AG08395 (cell line): Measurements from ENCODE around the gene LMTK2.
A peak's percentile ranks its signal among the peaks of the same experiment; 100 is the strongest.

Source experiments
- DNase-seq: peaks from one replicate; pipeline ENCODE4 v3.0.0; 2012; ENCODE audit warnings: mixed read lengths, low spot score

LMTK2 gene

DNA sequence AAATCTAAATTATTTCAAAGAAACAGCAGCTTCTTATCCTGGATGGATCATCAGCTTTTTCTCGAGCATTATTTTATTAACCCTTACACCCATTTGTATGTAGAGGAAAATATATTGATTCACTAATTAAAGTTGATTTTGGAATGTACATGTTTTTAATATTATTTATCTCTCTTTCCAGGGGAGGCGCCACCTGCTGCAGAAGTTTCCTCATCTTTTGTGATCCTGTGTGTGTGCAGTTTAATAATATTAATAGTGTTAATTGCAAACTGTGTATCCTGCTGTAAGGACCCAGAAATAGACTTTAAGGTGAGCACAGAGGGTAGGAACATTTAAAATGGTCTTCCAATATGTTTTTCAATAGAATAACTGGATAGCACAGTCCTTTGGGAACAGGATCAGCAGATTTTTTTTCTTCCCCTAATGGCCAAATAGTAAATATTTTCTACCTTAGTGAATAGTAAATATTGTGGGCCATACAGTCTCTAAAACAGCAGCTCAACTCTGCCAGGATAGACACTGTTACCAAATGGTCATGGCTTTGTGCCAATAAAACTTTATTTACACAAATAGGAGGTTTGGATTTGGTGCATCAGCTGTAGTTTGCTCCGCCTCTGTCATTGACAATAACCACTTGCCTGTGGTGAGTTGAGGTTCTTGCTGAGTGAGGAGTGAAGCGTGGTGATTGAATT is 30.6 kb downstream of the LMTK2 start:
- no peak for DNase-seq

DNA sequence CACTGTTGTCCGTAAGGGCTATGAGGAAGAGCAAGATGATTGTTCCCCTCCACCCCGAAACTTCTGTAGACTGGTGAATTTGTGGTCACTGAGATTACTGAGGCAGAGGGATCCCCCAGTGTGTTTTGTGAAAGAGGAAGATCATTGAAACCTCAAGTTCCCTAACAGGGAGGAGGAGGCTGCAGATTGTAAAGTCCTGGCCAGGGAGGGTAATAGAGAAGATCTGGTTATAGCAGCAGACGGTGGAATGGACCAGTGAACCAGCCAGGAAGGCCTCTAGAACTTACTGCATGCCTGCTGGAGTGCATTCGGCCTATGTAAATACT is 31.1 kb downstream of the LMTK2 start:
- no peak for DNase-seq

DNA sequence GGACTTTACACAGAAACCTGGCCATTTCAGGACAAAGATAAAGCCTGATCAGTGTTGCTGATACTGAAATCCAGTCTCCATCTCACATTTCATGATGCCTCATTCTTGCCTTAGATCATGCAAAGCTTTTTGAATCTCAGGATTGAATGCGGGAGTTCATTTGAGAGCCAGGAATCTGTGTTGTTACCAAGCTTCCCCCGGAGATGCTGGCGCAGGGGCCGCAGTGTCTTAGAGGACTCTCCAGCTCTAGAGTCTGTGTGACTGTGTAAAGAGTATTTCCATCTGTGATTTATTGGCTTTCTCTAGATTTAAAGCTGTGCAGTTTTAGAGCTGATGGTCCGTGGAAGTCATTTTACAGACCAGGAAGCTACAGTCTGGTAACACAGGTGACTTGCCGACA is 32.0 kb downstream of the LMTK2 start:
- no peak for DNase-seq

DNA sequence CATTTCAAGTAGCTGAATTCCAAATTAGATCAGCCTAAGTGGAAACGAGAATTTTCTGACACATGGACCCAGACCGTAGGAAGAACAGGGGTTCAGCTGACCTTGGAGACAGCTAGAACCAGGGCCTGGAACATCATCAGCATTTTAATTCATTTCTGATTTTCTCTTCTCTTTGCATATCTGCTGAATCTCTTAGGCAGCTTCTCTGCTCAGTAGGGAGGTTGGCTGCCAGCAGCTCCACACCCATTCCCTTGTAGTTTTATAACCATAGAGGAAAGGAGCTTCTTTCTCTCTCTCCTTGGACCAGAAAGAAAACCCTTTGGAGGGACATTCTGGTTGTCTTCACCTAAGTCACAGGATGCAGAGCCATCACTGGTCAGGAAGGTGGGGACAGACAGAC is 36.0 kb downstream of the LMTK2 start:
- DNase-seq: no peak

DNA sequence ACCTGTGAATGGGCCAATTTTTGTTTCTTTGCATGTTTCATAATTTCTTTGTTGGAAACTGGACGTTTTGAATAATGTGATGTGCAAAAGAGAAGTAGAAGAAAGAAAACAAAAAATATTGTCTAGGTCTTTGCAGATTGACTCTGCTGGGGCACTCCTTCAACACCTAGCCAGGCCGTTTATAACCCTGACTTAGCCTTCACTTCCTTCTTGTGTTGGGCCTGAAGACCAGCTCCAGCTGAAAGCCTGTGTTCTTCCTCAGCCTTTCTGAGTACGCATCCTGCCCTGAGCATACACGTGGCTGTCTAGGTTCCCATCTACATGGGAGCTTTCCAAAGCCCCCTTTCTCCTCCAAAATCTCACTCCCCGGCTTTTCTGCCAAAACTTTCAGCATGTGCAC is 41.9 kb downstream of the LMTK2 start:
- no peak for DNase-seq

DNA sequence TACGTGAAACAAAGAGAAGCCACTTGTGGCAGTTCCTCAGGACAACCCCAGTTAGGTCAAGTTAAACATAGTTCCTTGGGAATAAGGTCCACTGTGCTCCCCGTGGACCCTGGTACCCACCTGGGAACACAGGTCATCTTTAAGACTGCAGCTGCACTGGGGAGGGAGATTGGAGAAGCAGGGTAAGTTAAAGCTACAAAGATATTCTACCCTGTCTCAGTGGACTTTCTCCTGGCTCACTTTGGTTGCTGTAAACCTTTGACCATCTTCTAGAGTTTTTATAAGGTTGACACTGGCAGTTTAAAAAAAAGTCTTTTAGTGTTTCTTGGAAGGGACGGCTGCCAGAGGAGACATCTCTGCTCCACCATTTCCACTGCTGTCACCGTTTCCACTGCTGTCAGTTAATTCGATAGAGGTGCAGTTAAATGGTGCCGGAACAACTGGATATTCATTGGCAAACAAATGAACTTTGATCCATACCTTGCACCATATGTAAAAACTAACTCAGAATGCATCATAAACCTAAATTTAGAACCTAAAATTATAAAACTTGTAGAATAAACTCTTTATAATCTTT is 42.5 kb downstream of the LMTK2 start:
- no peak for DNase-seq

DNA sequence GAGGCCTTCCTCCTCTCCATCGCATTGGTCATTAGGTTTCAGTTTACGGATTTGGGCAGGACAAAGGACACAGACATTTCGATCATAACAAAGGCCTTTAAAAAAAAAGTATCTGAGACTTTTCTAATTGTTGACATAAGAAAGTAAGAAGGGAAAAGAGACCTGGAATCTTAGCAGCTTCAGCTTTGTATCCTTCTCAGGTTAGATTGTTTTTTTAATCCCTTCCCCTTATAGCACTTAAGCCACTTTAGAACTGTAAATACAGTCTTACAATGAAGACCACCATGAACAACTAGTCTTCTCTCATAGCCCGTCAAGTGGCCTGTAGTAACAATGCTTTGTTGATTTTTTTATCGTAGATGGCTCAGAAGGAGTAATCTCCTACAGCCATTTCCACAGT is 45.2 kb downstream of the LMTK2 start:
- DNase-seq: no peak

DNA sequence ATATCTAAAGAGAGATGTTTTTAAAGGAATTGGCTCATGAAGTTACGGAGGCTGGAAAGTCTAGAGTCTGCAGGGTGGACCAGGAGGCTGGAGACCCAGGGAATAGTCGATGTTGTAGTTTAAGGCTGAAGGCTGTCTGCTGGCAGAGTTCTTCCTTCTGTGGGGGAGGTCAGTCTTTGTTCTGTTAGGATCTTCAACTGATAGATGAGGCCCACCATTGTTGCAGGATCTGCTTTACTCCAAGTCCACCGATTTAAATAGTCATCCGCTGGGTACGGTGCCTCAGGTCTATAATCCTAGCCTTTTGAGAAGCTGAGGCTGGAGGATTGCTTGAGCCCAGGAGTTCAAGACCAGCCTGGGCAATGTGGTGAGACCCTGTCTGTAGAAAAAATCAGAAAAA is 50.0 kb downstream of the LMTK2 start:
- DNase-seq: no peak

DNA sequence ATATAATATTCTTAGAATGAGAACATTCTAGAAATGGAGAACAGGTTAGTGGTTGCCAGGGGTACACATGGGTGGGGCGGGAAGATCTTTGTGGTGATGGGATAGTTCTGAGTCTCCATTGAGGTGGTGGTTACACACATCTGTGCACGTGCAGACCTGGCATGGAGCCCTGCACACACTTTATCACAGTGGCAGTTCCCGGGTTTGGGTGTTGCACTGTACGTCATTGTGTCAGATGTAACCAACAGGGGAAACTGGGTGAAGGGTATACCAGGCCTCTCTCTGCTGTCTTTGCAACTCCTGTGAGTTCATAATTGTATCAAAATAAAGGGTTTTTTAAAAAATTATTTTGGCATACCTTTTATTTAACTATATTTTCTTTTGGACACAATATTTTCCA is 51.1 kb downstream of the LMTK2 start:
- no peak for DNase-seq

DNA sequence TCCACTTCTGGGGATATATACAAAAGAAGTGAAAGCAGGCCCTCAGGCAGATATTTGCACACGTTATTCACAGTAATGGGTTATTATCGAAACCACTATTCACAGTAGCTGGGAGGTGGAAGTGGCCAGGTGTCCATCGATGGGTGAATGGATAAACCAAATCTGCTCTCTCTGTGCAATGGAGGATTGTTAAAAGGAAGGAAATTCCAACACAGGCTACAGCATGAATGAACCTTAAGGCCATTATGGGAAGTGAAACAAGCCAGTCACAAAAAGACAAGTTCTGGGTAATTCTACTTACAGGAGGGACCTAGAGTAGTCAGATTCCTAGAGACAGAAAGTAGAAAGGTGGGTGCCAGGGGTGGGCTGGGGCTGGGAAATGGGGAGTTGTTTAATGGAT is 56.1 kb downstream of the LMTK2 start:
- DNase-seq: no peak

DNA sequence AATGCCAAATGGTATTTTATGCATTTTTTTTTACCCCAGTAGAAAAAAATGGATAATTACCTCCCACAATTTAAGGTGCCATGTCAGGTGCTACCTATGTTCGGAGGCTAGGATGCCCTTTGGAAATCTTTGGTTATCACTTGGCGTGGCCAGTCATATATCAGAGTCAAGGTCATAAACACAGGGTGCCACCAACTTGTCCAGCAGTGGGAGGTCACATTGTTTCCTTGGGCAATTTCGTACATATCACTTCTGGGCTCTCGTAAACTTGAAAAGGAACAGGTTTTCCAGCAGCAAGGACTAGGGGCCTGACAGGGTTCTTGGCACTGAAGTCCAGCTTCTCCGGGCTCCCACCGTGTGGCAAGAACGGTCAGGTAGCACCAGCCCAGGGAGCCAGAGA is 56.6 kb downstream of the LMTK2 start:
- no peak for DNase-seq

DNA sequence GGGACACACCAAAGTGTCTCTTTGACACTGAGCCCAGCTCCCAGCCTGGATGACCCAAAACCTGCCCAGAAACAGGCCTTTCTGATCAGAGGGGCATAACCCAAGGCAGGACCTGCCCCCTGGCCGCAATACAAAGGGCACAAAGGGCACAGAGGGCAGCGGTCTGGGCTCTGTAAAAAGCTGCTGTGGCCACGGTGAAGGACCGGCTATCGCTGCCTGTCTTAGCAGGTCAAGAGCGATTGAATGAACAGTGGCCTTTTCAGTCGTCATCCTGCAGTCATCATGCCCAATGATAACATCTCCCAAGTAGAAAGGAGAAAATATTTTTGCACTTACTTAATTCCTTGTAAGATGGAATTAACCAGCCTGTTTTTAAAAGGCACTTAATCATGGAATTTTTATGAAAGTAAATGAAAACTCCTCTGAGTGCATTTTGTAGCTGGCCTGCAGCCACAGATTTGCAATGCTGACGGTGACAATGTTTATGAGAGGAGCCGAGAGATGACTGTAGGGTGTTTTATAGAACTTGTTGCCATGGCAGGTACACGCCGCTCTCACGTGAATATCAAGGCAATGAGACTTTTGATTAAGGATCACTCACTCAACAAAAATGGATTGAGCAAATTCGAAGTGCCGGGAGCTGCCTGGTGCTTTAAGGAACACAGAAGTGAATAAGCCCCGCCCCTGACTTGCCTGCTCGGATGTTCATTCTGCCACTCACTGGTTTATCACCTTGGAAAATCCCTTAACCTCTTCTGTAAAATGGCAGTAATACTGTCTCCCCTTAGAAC is 57.2 kb downstream of the LMTK2 start:
- no peak for DNase-seq

DNA sequence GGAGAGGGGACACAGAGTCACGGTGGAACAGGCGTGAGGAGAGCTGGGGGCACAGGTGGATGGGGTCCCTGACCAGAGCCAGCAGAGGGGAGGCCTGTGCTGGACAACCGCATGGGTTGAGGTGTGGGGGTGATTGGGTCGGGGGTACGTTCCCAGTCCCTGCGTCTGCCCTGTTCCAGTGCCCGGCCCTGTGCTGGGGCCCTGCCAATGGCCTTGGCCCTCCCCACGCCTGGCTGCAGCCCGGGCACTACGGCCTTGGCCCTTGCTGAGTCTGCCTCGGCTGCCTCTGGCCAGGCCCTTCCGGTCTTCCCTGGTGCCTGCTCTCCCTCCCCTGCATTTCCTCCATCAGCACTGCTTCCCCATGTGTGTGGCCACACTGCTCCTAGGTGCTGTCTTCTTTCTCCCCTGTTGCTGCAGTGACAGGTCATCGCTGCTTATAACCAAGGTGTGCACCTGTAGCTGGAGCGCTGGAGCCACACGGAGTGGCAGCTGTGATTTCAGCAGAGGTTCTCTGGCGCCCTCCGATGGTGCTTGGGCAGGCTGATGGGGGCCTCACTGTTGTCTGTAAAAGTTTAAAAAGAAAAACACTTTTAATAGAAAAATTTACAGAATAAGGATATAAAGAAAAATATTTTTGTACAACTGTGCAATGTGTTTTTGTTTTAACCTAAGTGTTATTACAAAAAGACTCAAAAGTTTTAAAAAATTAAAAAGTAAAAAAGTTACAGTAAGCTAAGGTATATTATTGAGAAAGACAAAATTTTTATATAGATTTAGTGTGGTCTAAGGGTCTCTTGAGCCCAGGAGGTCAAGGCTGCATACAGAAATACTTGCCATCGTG is 59.4 kb downstream of the LMTK2 start:
- DNase-seq: no peak

DNA sequence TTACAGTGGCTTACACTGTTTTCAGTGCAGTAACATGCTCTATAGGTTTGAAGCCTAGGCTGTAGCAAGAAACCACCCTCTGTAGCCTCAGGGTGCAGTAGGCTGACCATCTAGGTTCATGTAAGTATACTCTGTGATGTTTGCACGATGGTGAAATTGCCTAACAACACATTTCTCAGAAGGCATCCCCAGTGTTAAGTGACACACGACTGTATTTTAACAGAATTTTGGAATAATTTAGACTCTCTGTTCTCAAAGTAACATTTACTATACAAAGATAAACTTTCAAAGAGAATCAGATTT is 60.0 kb downstream of the LMTK2 start:
- no peak for DNase-seq

DNA sequence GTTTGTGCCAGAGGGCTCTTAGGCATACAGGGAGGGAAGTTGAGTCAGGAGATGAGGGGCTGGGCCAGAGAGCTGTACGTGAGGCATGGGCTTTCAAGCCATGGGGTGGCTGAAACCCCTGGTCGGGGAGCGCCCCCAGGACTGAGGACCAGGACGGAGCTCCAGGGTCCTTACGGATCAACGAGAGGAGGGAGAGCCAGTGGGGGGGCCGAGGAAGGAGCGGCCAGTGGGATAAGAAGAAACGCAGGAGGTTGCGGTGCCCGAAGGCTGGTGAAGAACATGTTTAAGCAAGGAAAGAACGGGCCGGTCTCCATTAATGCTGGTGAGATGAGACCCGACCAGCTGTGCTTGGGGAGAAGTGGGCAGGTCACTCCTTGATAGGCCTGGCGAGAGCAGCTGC is 61.0 kb downstream of the LMTK2 start:
- DNase-seq: no peak

DNA sequence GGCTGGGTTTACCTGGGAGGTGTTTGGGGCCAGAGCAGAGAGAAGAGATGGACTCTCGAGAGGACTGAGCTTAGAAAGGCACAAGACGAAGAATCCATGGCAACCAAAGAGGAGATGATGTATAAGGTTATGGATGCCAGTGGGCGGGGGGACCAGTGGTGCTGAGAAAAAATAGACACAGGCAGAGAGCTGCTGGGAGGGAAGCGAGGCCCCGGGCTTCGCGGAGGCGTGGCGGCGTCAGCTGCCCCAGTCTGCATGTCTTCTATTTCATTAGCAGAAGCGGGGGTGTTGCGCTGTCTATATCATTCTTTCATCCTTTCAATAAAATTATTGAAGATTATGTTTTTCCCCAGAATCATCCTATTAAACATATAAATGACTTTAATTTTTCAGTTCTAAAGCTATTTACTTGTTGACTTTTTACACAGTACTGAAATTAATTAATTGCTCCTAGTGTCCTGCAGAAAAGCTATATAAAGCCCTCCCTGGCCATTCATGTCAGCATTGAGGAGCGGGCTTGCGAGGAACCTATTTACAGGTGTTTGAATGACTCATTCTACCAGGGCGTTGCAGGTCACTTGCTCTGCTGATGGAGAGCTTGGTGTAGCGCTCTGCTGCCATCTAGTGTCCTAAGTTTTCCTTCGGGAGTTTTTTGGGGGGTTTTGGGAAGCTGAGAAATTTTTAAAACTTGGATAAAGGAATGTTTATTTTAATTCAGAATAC is 61.7 kb downstream of the LMTK2 start:
- peak; percentile 81 for DNase-seq

DNA sequence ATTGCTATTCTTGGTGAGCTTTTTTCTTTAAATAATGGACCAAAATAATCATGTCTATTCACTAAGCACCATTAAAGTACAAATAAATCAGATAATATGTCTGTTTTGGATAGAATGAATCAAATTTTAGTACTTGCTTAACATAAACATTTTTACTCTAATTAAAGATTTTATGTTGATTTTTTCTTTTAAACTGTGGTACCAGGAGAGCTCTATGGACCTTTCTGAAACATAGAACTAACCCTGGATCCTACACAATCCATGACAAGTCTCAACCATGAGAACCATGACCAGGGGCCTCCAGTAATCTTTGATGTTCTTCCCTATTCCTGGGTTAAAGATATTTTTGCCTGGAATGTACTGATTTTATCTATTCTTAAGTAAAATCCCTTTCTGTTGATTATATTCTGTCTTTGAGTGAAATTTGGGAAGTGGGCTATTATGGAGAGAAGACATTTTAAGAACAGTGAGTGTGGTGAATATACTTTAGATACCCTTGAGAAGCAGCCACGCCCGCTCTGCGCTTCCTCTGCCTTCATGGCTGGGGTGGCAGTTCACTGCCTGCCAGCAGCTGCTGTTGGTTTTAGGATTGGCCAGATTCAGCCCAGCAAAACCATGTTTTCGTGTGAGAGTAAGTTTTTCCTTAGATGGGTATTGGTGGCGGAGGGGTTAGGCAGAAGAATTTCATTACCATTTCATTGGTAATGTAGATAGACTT is 62.4 kb downstream of the LMTK2 start:
- DNase-seq: no peak

DNA sequence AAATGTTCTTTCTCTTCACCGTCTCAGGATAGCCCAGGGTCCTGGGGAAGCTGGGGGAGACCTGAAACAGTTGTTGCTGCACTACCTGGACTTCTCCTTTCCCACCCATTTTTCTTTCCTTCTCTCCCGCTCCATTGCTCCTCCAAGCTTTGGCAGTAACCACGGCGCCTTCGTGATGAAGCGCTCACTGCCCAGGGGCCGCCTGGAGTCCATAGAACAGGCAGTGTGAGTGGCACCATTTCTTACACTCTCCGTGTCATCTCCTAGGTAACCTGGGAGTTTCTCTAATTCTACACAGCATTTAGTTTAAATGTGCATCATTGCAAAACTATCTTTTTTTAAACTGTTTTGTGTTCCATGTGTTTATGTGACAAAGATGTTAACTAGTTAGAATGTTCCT is 64.3 kb downstream of the LMTK2 start:
- DNase-seq: no peak

DNA sequence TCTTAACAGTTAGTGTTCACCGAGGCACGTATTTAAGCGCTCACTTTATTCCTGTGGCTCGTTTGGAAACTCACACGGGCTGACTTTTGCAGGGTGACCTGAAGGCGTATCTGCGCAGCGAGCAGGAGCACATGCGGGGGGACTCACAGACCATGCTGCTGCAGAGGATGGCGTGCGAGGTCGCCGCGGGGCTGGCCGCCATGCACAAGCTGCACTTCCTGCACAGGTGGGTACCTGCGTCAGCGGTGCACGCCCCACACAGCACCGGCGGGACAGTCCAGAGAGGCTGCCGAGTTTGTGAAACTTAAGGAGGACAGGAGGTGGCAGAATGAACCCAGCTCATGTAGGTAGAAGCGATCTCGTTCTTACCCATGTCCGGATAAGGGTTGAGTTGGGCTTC is 64.8 kb downstream of the LMTK2 start:
- DNase-seq: no peak

DNA sequence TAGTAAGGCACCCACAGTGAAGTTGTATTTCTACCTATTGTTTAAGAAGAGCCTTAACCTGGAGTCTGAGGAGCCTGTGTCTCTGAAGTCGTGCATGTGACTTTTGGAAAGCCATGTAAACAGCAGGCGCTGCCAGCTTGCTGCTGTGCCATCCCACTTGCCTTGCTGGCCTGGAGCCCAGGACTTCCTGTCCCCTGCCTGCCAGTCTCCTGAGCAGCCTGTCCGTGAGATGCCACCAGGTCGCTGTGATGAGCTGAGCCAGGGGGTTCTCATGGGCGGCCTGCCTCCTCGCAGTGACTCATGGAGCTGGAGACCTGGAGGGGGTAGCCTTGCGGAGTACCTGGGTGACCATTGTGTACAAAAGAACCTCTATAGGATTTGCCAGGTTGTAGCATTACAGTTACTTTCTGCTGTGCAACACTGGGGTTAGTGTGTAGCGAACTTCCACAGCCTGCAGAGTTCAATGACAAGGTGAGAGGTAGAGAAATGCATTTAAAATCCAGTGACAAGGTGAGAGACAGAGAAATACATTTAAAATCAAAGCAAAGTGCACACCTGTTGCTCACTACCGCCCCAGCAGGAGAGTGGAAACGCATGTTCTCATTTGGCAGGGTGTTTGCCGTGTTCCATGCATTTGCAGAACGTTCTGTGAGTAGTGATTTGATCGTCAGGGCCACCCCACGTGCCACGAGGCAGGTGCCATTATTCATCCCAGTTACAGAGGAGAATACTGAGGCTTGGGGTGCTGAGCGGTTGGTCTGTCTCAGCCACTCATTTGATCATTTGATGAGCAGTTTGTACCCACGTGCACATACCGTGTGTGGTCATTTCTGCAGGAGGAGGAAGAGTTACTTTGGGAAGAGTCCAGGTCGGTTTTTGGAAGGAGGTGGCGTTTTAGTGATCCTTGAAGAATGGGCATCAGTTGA is 67.9 kb downstream of the LMTK2 start:
- no peak for DNase-seq
